HG03103 (cell line): ENCODE measurements around the gene RSL1D1.
"Not testable (repeated sequence)": the region's sequence is repeated elsewhere in the genome, so short reads cannot be mapped to it uniquely, and the experiment has no call there.

Source experiments
- ATAC-seq: cut with Tn5 transposase; IDR thresholded peaks from one replicate; pipeline ENCODE4 v1.9.1; 2021; ENCODE audit warnings: low read depth; ENCODE audit not compliant: unreplicated experiment

Gene RSL1D1

GRCh38 chr16:11844499-11844898, 6.8 kb downstream of the RSL1D1 start:
- no peak for ATAC-seq

GRCh38 chr16:11843861-11844260, 7.5 kb downstream of the RSL1D1 start:
- no peak for ATAC-seq

- ATAC-seq = no peak
Measured at GRCh38 chr16:11843206-11843605, 8.1 kb downstream of the RSL1D1 start.

- ATAC-seq = no peak
Measured at GRCh38 chr16:11841026-11841425, 10.3 kb downstream of the RSL1D1 start.

GRCh38 chr16:11836650-11837244, 14.6 kb downstream of the RSL1D1 start:
- no peak for ATAC-seq

GRCh38 chr16:11835891-11836649, 15.3 kb downstream of the RSL1D1 start:
- ATAC-seq = no peak

GRCh38 chr16:11835309-11835708, 16.0 kb downstream of the RSL1D1 start:
- ATAC-seq = no peak

- no peak for ATAC-seq
Measured at GRCh38 chr16:11833951-11834695, 17.2 kb downstream of the RSL1D1 start.

- no peak for ATAC-seq
Measured at GRCh38 chr16:11828696-11829095, 22.6 kb downstream of the RSL1D1 start.

GRCh38 chr16:11825520-11826165, 25.7 kb downstream of the RSL1D1 start:
- not testable (repeated sequence) for ATAC-seq

GRCh38 chr16:11824362-11824761, 27.0 kb downstream of the RSL1D1 start:
- ATAC-seq = no peak

- ATAC-seq = not testable (repeated sequence)
Measured at GRCh38 chr16:11823645-11824044, 27.7 kb downstream of the RSL1D1 start.

- ATAC-seq = no peak
Measured at GRCh38 chr16:11819798-11820197, 31.5 kb downstream of the RSL1D1 start.

GRCh38 chr16:11818970-11819369, 32.4 kb downstream of the RSL1D1 start:
- not testable (repeated sequence) for ATAC-seq

- no peak for ATAC-seq
Measured at GRCh38 chr16:11816123-11816522, 35.2 kb downstream of the RSL1D1 start.

- ATAC-seq = not testable (repeated sequence)
Measured at GRCh38 chr16:11814800-11815199, 36.5 kb downstream of the RSL1D1 start.

GRCh38 chr16:11806721-11807120, 44.6 kb downstream of the RSL1D1 start:
- ATAC-seq = no peak

- no peak for ATAC-seq
Measured at GRCh38 chr16:11805556-11805955, 45.8 kb downstream of the RSL1D1 start.

- ATAC-seq = no peak
Measured at GRCh38 chr16:11801481-11802021, 49.8 kb downstream of the RSL1D1 start.

GRCh38 chr16:11800382-11800718, 51.0 kb downstream of the RSL1D1 start:
- no peak for ATAC-seq
